Measurements from ENCODE around the gene WDTC1. TPM values are rescaled to one million over a fixed set of nuclear protein-coding genes. Genes with fewer than 3 reads are reported as not detected.
A peak's percentile ranks its signal among the peaks of the same experiment; 100 is the strongest.

Gene WDTC1
- total RNA-seq, 1 donor from 2014 or later: 36.2 TPM

- TF ChIP-seq CTCF (IDR thresholded peaks at IDR 0.05): no peak
- Histone ChIP-seq H3K36me3 (peaks cover 81% of the 10 kb centered on the region in 2 donors), H3K27me3 (no peaks in the 10 kb centered on the region), H3K9me3 (no peaks in the 10 kb centered on the region), H3K4me1 (peaks cover 0 to 1% of the 10 kb centered on the region in 2 donors), H3K27ac (no peak overlapping the region), H3K4me3 (no peak overlapping the region)
- no peak for DNase-seq (ENCODE audit: low spot score in 2 of 2)
- intact Hi-C loops (cut with DNase I): loop anchor here (10.0 kb wide), 1 partner anchor 121 kb away; the partner anchor contains the start of gene WDTC1
Measured at GRCh38 chr1:27356277-27356618, 121.8 kb downstream of the WDTC1 start.

GRCh38 chr1:27356619-27357280, 122.3 kb downstream of the WDTC1 start:
- no peak overlapping the region for H3K4me3 ChIP-seq
- no peak for DNase-seq (ENCODE audit: low spot score in 2 of 2)
- TF ChIP-seq CTCF (IDR thresholded peaks at IDR 0.05): no peak
- no peaks in the 10 kb centered on the region for H3K4me1 ChIP-seq
- H3K9me3 ChIP-seq: no peaks in the 10 kb centered on the region
- intact Hi-C loops (cut with DNase I): loop anchor here (1.0 to 10.0 kb wide), 2 partner anchors 39 to 122 kb away; partner anchors contain the start of gene WDTC1
- no peaks in the 10 kb centered on the region for H3K27me3 ChIP-seq
- H3K27ac ChIP-seq: peak overlapping the region in 1 of 2 donors; percentile 12
- peaks cover 86% of the 10 kb centered on the region in 2 donors for H3K36me3 ChIP-seq

- H3K27ac ChIP-seq: peak overlapping the region in 1 of 2 donors; percentile 12
- peak in 1 of 2 donors; percentile 80 for DNase-seq (ENCODE audit: low spot score in 2 of 2)
- peak overlapping the region in 1 of 2 donors; percentile 26 for H3K4me3 ChIP-seq
- TF ChIP-seq CTCF (IDR thresholded peaks at IDR 0.05): peak; percentile 93 to 96 (median 94)
- H3K4me1 ChIP-seq: no peaks in the 10 kb centered on the region
- no peaks in the 10 kb centered on the region for H3K9me3 ChIP-seq
- peaks cover 93% of the 10 kb centered on the region in 2 donors for H3K36me3 ChIP-seq
- H3K27me3 ChIP-seq: no peaks in the 10 kb centered on the region
- intact Hi-C loops (cut with DNase I): loop anchor here (1.0 to 10.0 kb wide), 2 partner anchors 38 to 123 kb away; partner anchors contain the start of gene WDTC1
Measured at GRCh38 chr1:27357281-27358037, 123.0 kb downstream of the WDTC1 start.

Other genes with a start within 250 kb of the WDTC1 start
- 37.6 TPM for gene TRNP1, start 240.9 kb upstream of the WDTC1 start, total RNA-seq
- gene TENT5B, start 221.8 kb upstream of the WDTC1 start, total RNA-seq: 45.4 TPM
- gene SLC9A1, start 79.5 kb upstream of the WDTC1 start, total RNA-seq: 22.0 TPM
- 28.6 TPM for gene TMEM222, start 87.5 kb downstream of the WDTC1 start, total RNA-seq
- gene SYTL1, start 107.4 kb downstream of the WDTC1 start, total RNA-seq: 0.21 TPM
- gene MAP3K6, start 132.3 kb downstream of the WDTC1 start, total RNA-seq: 164 TPM
- 13.2 TPM for gene FCN3, start 140.2 kb downstream of the WDTC1 start, total RNA-seq
- not detected for gene CD164L2, start 148.7 kb downstream of the WDTC1 start, total RNA-seq
- 2.0 TPM for gene GPR3, start 158.0 kb downstream of the WDTC1 start, total RNA-seq